HUES48 (cell line): Measurements from ENCODE around the gene CHML.

ENCODE experiments used
- H3K27ac ChIP-seq: one replicate; pipeline ENCODE4 v1.7.0; 2013; ENCODE audit warnings: low read depth, low read length, inconsistent platforms
- H3K27me3 ChIP-seq: 2 replicates; pipeline ENCODE4 v1.6.1; 2013; ENCODE audit warnings: mild to moderate bottlenecking, low read length; ENCODE audit not compliant: control insufficient read depth, insufficient read depth
- H3K36me3 ChIP-seq: 2 replicates; pipeline ENCODE4 v1.6.1; 2013; ENCODE audit warnings: low read length; ENCODE audit not compliant: control insufficient read depth, insufficient read depth
- H3K4me1 ChIP-seq: 2 replicates; pipeline ENCODE4 v1.6.1; 2013; ENCODE audit warnings: mild to moderate bottlenecking, low read length; ENCODE audit not compliant: control insufficient read depth, insufficient read depth
- H3K4me3 ChIP-seq: 2 replicates; pipeline ENCODE4 v1.5.1; 2013; ENCODE audit warnings: mild to moderate bottlenecking, low read depth, low read length
- H3K9ac ChIP-seq: 2 replicates; pipeline ENCODE4 v1.6.1; 2013; ENCODE audit warnings: mild to moderate bottlenecking, low read depth, low read length, moderate library complexity
- H3K9me3 ChIP-seq: 2 replicates; pipeline ENCODE4 v1.6.1; 2013; ENCODE audit warnings: low read length; ENCODE audit not compliant: control insufficient read depth, insufficient read depth

CHML gene

GRCh38 chr1:241617426-241617825, 22.7 kb downstream of the CHML start:
- Histone ChIP-seq H3K27ac (no peak overlapping the region), H3K9ac (no peak overlapping the region), H3K36me3 (no peaks in the 10 kb centered on the region)

GRCh38 chr1:241615043-241615974, 24.9 kb downstream of the CHML start:
- no peaks in the 10 kb centered on the region for H3K4me1 ChIP-seq
- H3K4me3 ChIP-seq: no peak overlapping the region
- H3K9me3 ChIP-seq: no peaks in the 10 kb centered on the region
- no peaks in the 10 kb centered on the region for H3K36me3 ChIP-seq
- no peak overlapping the region for H3K27ac ChIP-seq
- no peaks in the 10 kb centered on the region for H3K27me3 ChIP-seq
- no peak overlapping the region for H3K9ac ChIP-seq

More at GRCh38 chr1:241617426-241617825, 22.7 kb downstream of the CHML start:
- Histone ChIP-seq H3K4me3 (no peak overlapping the region), H3K9me3 (no peaks in the 10 kb centered on the region), H3K27me3 (no peaks in the 10 kb centered on the region), H3K4me1 (no peaks in the 10 kb centered on the region)

GRCh38 chr1:241614572-241614971, 25.6 kb downstream of the CHML start:
- H3K27me3 ChIP-seq: no peaks in the 10 kb centered on the region
- H3K4me1 ChIP-seq: no peaks in the 10 kb centered on the region
- H3K9ac ChIP-seq: no peak overlapping the region
- no peaks in the 10 kb centered on the region for H3K9me3 ChIP-seq
- no peak overlapping the region for H3K4me3 ChIP-seq
- no peaks in the 10 kb centered on the region for H3K36me3 ChIP-seq
- H3K27ac ChIP-seq: no peak overlapping the region

GRCh38 chr1:241614144-241614543, 26.0 kb downstream of the CHML start:
- no peaks in the 10 kb centered on the region for H3K9me3 ChIP-seq
- no peaks in the 10 kb centered on the region for H3K36me3 ChIP-seq
- H3K4me3 ChIP-seq: no peak overlapping the region
- no peak overlapping the region for H3K9ac ChIP-seq
- H3K27ac ChIP-seq: no peak overlapping the region
- no peaks in the 10 kb centered on the region for H3K27me3 ChIP-seq
- H3K4me1 ChIP-seq: no peaks in the 10 kb centered on the region

- no peaks in the 10 kb centered on the region for H3K4me1 ChIP-seq
- no peaks in the 10 kb centered on the region for H3K9me3 ChIP-seq
- H3K27ac ChIP-seq: no peak overlapping the region
- H3K27me3 ChIP-seq: no peaks in the 10 kb centered on the region
- H3K9ac ChIP-seq: no peak overlapping the region
- H3K36me3 ChIP-seq: no peaks in the 10 kb centered on the region
- H3K4me3 ChIP-seq: no peak overlapping the region
These were observed 27.4 kb downstream of the CHML start for GRCh38 chr1:241612533-241613477.

- Histone ChIP-seq H3K4me3 (no peak overlapping the region), H3K36me3 (no peaks in the 10 kb centered on the region), H3K4me1 (no peaks in the 10 kb centered on the region), H3K9me3 (no peaks in the 10 kb centered on the region), H3K27me3 (no peaks in the 10 kb centered on the region), H3K27ac (no peak overlapping the region), H3K9ac (no peak overlapping the region)
These were observed 28.4 kb downstream of the CHML start for GRCh38 chr1:241611736-241612135.

- no peak overlapping the region for H3K27ac ChIP-seq
- no peaks in the 10 kb centered on the region for H3K36me3 ChIP-seq
- H3K4me3 ChIP-seq: no peak overlapping the region
- no peaks in the 10 kb centered on the region for H3K4me1 ChIP-seq
- no peaks in the 10 kb centered on the region for H3K27me3 ChIP-seq
- no peaks in the 10 kb centered on the region for H3K9me3 ChIP-seq
- no peak overlapping the region for H3K9ac ChIP-seq
These were observed 29.1 kb downstream of the CHML start for GRCh38 chr1:241611063-241611462.

- H3K9ac ChIP-seq: no peak overlapping the region
- no peak overlapping the region for H3K4me3 ChIP-seq
- no peaks in the 10 kb centered on the region for H3K27me3 ChIP-seq
- no peaks in the 10 kb centered on the region for H3K4me1 ChIP-seq
- no peak overlapping the region for H3K27ac ChIP-seq
- H3K36me3 ChIP-seq: no peaks in the 10 kb centered on the region
- no peaks in the 10 kb centered on the region for H3K9me3 ChIP-seq
These were observed 29.9 kb downstream of the CHML start for GRCh38 chr1:241610056-241610815.

GRCh38 chr1:241608379-241609033, 31.7 kb downstream of the CHML start:
- no peak overlapping the region for H3K9ac ChIP-seq
- no peaks in the 10 kb centered on the region for H3K4me1 ChIP-seq
- H3K4me3 ChIP-seq: no peak overlapping the region

GRCh38 chr1:241607497-241607896, 32.7 kb downstream of the CHML start:
- Histone ChIP-seq H3K4me1 (no peaks in the 10 kb centered on the region), H3K9me3 (no peaks in the 10 kb centered on the region), H3K4me3 (no peak overlapping the region), H3K27ac (no peak overlapping the region), H3K27me3 (no peaks in the 10 kb centered on the region), H3K9ac (no peak overlapping the region), H3K36me3 (no peaks in the 10 kb centered on the region)

More at GRCh38 chr1:241608379-241609033, 31.7 kb downstream of the CHML start:
- Histone ChIP-seq H3K27me3 (no peaks in the 10 kb centered on the region), H3K27ac (no peak overlapping the region), H3K36me3 (no peaks in the 10 kb centered on the region), H3K9me3 (no peaks in the 10 kb centered on the region)
